Measurements from ENCODE around the gene SYNE2. TPM values are rescaled to one million over a fixed set of nuclear protein-coding genes. Genes with fewer than 3 reads are reported as not detected.

Gene SYNE2
- total RNA-seq, 4 donors from 2014 or later = 314 to 379 (median 342) TPM

- Histone ChIP-seq H3K9me3 (no peaks in the 10 kb centered on the region), H3K4me3 (replicated peaks in 1 of 3) (no peak overlapping the region), H3K27me3 (no peaks in the 10 kb centered on the region), H3K36me3 (no peaks in the 10 kb centered on the region), H3K4me1 (peaks cover 5 to 8% of the 10 kb centered on the region in 2 donors), H3K27ac (no peak overlapping the region)
- intact Hi-C loops (cut with DNase I) = no loop called here
- no peak for DNase-seq
- no peak for TF ChIP-seq POLR2A (IDR thresholded peaks at IDR 0.05)
- TF ChIP-seq CTCF (IDR thresholded peaks at IDR 0.05) = no peak
- 94 to 100% methylated on average over 1 of the region's 1 CpG for WGBS, 2 donors
These were observed 412.4 kb downstream of the SYNE2 start for GRCh38 chr14:64265222-64265621.

GRCh38 chr14:64266239-64266638 is 413.4 kb downstream of the SYNE2 start:
- Histone ChIP-seq H3K4me3 (replicated peaks in 1 of 3) (no peak overlapping the region), H3K4me1 (peaks cover 5 to 8% of the 10 kb centered on the region in 2 donors), H3K9me3 (no peaks in the 10 kb centered on the region), H3K36me3 (no peaks in the 10 kb centered on the region), H3K27ac (no peak overlapping the region), H3K27me3 (no peaks in the 10 kb centered on the region)
- TF ChIP-seq CTCF (IDR thresholded peaks at IDR 0.05) (no peak), POLR2A (IDR thresholded peaks at IDR 0.05) (no peak)
- intact Hi-C loops (cut with DNase I) = no loop called here
- 68 to 82% methylated on average over 2 of the region's 2 CpGs for WGBS, 2 donors
- no peak for DNase-seq

- intact Hi-C loops (cut with DNase I) = no loop called here
- H3K36me3 ChIP-seq = no peaks in the 10 kb centered on the region
These were observed 419.2 kb downstream of the SYNE2 start for GRCh38 chr14:64272019-64272418.

More at GRCh38 chr14:64272019-64272418, 419.2 kb downstream of the SYNE2 start:
- H3K4me3 ChIP-seq (replicated peaks in 1 of 3) = no peak overlapping the region
- no peak overlapping the region for H3K27ac ChIP-seq
- no peaks in the 10 kb centered on the region for H3K9me3 ChIP-seq
- no peak for DNase-seq
- no peaks in the 10 kb centered on the region for H3K4me1 ChIP-seq
- H3K27me3 ChIP-seq = no peaks in the 10 kb centered on the region
- TF ChIP-seq POLR2A (IDR thresholded peaks at IDR 0.05) (no peak), CTCF (IDR thresholded peaks at IDR 0.05) (no peak)

MicroRNAs encoded within 50 kb of the gene (microRNA counts, 767-probe panel; counts per million panel counts)
- 0 to 2,660 counts per million in 2 donors for microRNA hsa-miR-548h-5p

Small RNAs within 50 kb of the gene (microRNA-seq; reads per million reads assigned to microRNA genes)
- gene MIR548H1 = not detected

Small RNAs within 50 kb of the gene (small RNA-seq; reads per million reads assigned to genes)
- gene MIR548H1 = not detected
- gene RF00019 = not detected
- gene RPS28P1 = not detected

Other genes starting within 250 kb of the SYNE2 start
- gene WDR89, start 211.1 kb upstream of the SYNE2 start, total RNA-seq = 10 to 100 TPM in 3 of 4 donors, 1 to 10 TPM in 1; 9.4 to 15.0 (median 13.5) TPM
- gene SGPP1, start 124.9 kb upstream of the SYNE2 start, total RNA-seq = 10 to 100 TPM; 19.2 to 38.1 (median 25.7) TPM